Neuronal stem cell (in vitro differentiated cells): ENCODE results near the gene TMEM238L.
A peak's percentile ranks its signal among the peaks of the same experiment; 100 is the strongest.

Experiments used
- DNase-seq: peaks from one replicate; pipeline ENCODE4 v3.0.0-alpha.2; 2013; ENCODE audit warnings: low spot score
- H2AFZ ChIP-seq: one replicate; pipeline ENCODE4 v1.6.1; 2013; ENCODE audit warnings: mild to moderate bottlenecking, low read length, inconsistent platforms
- H2AK5ac ChIP-seq: 2 replicates; pipeline ENCODE4 v1.6.1; 2013; ENCODE audit warnings: low read depth, mild to moderate bottlenecking, inconsistent platforms, low read length, moderate library complexity, mixed read lengths
- H2BK120ac ChIP-seq: 2 replicates; pipeline ENCODE4 v1.6.1; 2013; ENCODE audit warnings: low read depth, mild to moderate bottlenecking, inconsistent platforms, low read length, moderate library complexity, mixed read lengths
- H2BK12ac ChIP-seq: one replicate; pipeline ENCODE4 v1.6.1; 2013; ENCODE audit warnings: low read length, inconsistent platforms
- H2BK15ac ChIP-seq: 2 replicates; pipeline ENCODE4 v1.6.1; 2013; ENCODE audit warnings: mild to moderate bottlenecking, low read length, inconsistent platforms, mixed read lengths
- H2BK5ac ChIP-seq: one replicate; pipeline ENCODE4 v1.6.1; 2013; ENCODE audit warnings: inconsistent platforms, mild to moderate bottlenecking, low read length, moderate library complexity
- H3K14ac ChIP-seq: one replicate; pipeline ENCODE4 v1.6.1; 2013; ENCODE audit warnings: low read length, inconsistent platforms
- H3K18ac ChIP-seq: 2 replicates; pipeline ENCODE4 v1.6.1; 2013; ENCODE audit warnings: low read length, inconsistent platforms
- H3K23ac ChIP-seq: 2 replicates; pipeline ENCODE4 v1.6.1; 2013; ENCODE audit warnings: low read depth, mild to moderate bottlenecking, mixed read lengths, low read length, inconsistent platforms; ENCODE audit not compliant: poor library complexity
- H3K27ac ChIP-seq: replicated peaks from 3 replicates; pipeline ENCODE4 v1.5.1; 2013; ENCODE audit warnings: low read length, inconsistent platforms
- H3K27me3 ChIP-seq, 3 experiments: 2 replicates each; pipeline ENCODE4 v1.6.1; 2013; ENCODE audit warnings: low read length in 3 of 3, mild to moderate bottlenecking in 2 of 3, inconsistent platforms in 1 of 3, low read depth in 1 of 3, mixed read lengths in 1 of 3, moderate library complexity in 1 of 3; ENCODE audit not compliant: control insufficient read depth in 3 of 3, insufficient read depth in 3 of 3
- H3K36me3 ChIP-seq, 2 donors: replicated peaks in 1 of 2; 2 replicates each; pipeline ENCODE4 v1.6.1; 2013; ENCODE audit warnings: low read length in 2 of 2; ENCODE audit not compliant: control insufficient read depth in 2 of 2, insufficient read depth in 2 of 2
- H3K4ac ChIP-seq: 2 replicates; pipeline ENCODE4 v1.6.1; 2013; ENCODE audit warnings: inconsistent platforms, mild to moderate bottlenecking, low read length, moderate library complexity
- H3K4me1 ChIP-seq, 2 donors: 1 replicate in 1 of 2; 2 replicates in 1 of 2; pipeline ENCODE4 v1.6.1; 2013; ENCODE audit warnings: low read length in 2 of 2, low read depth in 1 of 2; ENCODE audit not compliant: control insufficient read depth in 2 of 2, insufficient read depth in 1 of 2
- H3K4me2 ChIP-seq: one replicate; pipeline ENCODE4 v1.6.1; 2013; ENCODE audit warnings: mild to moderate bottlenecking, low read length, inconsistent platforms; ENCODE audit not compliant: insufficient read depth, poor library complexity, severe bottlenecking
- H3K4me3 ChIP-seq, 2 donors: 2 replicates each; pipeline ENCODE4 v1.5.1; 2013; ENCODE audit warnings: low read length in 2 of 2, mild to moderate bottlenecking in 2 of 2, inconsistent platforms in 1 of 2, moderate library complexity in 1 of 2
- H3K79me1 ChIP-seq: one replicate; pipeline ENCODE4 v1.6.1; 2013; ENCODE audit warnings: low read depth, mild to moderate bottlenecking, inconsistent platforms, low read length, moderate library complexity
- H3K9ac ChIP-seq: one replicate; pipeline ENCODE4 v1.6.1; 2013; ENCODE audit warnings: mild to moderate bottlenecking, low read depth, low read length, inconsistent platforms; ENCODE audit not compliant: poor library complexity
- H3K9me3 ChIP-seq, 2 donors: replicated peaks in 1 of 2; 2 replicates each; pipeline versions ENCODE3 to v1.6.1; 2013; ENCODE audit warnings: low read length in 2 of 2, mild to moderate bottlenecking in 2 of 2, inconsistent platforms in 1 of 2, low read depth in 1 of 2, mixed read lengths in 1 of 2, moderate library complexity in 1 of 2; ENCODE audit not compliant: control insufficient read depth in 2 of 2, insufficient read depth in 1 of 2
- H4K8ac ChIP-seq: one replicate; pipeline ENCODE4 v1.6.1; 2013; ENCODE audit warnings: low read depth, mild to moderate bottlenecking, inconsistent platforms, low read length, moderate library complexity
- H4K91ac ChIP-seq: one replicate; pipeline ENCODE4 v1.6.1; 2013; ENCODE audit warnings: low read length, low read depth, mild to moderate bottlenecking, inconsistent platforms; ENCODE audit not compliant: poor library complexity
- WGBS, 2 donors: extraction: QIAGEN DNeasy Blood & Tissue Kit; methylation state at CpG; one replicate each; pipeline ENCODE4 v1.1.7; 2013; ENCODE audit warnings: missing lambda C conversion rate in 2 of 2, mixed read lengths in 1 of 2; ENCODE audit not compliant: insufficient read length in 2 of 2, insufficient replicate concordance in 1 of 2; ENCODE audit errors: extremely low coverage in 2 of 2; 5-methylcytosine and 5-hydroxymethylcytosine counted together

Gene TMEM238L

DNA sequence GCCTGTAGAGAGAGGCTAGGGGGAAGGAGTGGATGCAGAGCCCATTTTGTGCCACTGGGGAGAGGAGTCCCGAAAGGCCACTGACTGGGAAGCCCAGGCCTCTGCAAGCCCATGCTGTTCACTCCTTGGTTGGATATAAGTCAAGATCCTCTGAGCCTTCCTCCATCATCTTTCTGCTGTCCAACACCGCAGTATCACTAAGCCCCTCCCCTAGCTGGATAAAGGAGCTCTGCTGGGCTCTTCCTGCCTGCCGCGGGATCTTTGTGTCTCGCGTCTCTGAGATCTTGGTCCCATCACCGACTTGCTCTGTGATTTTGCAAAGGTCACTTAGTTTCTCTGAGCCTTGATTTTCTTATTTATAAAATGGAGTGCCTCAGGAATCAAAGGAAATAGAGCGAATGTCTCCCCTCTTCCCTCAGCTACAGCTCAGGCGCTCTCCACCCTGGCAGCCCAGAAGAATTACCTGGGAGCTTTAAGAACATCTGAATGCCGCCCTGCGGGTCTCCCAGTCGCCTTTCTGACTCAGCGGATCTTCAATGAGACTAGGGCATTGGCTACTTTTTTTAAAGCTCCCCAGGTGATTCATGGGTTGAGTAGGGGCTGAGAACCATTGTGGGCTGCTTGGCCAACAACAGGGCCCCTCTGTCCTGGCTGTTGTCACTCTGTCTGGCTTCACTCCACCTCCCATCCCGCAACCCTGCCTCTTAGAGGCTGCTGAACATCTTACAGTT lies 48.9 kb downstream of the TMEM238L start:
- H3K79me1 ChIP-seq = no peaks in the 10 kb centered on the region
- no peak overlapping the region for H4K8ac ChIP-seq
- H2AK5ac ChIP-seq = no peak overlapping the region
- H3K4me2 ChIP-seq = peak overlapping the region; percentile 48
- H3K4me3 ChIP-seq = no peak overlapping the region
- DNase-seq = no peak
- no peak overlapping the region for H3K23ac ChIP-seq
- H4K91ac ChIP-seq = no peak overlapping the region
- no peak overlapping the region for H3K9ac ChIP-seq
- H2BK120ac ChIP-seq = no peak overlapping the region
- H2BK5ac ChIP-seq = no peak overlapping the region
- H3K9me3 ChIP-seq = no peaks in the 10 kb centered on the region
- H3K27ac ChIP-seq = no peak overlapping the region
- no peak overlapping the region for H2BK15ac ChIP-seq
- H3K27me3 ChIP-seq = peaks cover 0 to 10% (median 0%) of the 10 kb centered on the region in 3 experiments
- no peak overlapping the region for H3K4ac ChIP-seq
- no peak overlapping the region for H3K18ac ChIP-seq
- WGBS, 2 donors = no CpG with 5 or more reads among the region's 14 CpGs
- no peaks in the 10 kb centered on the region for H3K36me3 ChIP-seq
- H3K14ac ChIP-seq = no peak overlapping the region
- no peak overlapping the region for H2BK12ac ChIP-seq
- H3K4me1 ChIP-seq = peaks cover 2 to 19% of the 10 kb centered on the region in 2 donors
- peak overlapping the region; percentile 79 for H2AFZ ChIP-seq

DNA sequence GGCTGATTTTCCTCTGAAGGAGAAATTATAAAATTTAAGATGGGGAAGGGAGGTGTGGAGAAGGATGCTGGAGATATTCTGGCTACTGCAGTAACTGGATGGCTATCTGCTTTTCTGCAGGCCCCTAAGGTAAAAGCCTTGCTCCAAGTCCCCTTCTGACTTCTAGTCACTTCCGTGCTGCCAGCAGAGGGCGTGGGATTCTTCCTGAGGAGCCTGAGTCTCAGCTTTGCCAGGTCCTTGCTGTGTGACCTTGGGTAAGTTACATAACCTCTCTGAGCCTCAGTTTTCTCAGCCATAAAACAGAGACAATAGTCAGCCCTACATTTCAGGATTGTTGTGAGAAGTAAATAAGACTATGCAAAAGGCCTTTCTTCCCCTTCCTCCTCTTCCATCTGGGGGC lies 49.8 kb downstream of the TMEM238L start:
- Histone ChIP-seq H3K4me2 (no peak overlapping the region), H2AFZ (no peak overlapping the region), H3K18ac (no peak overlapping the region), H2BK15ac (no peak overlapping the region), H3K79me1 (no peaks in the 10 kb centered on the region), H2BK5ac (no peak overlapping the region), H3K14ac (no peak overlapping the region), H4K91ac (no peak overlapping the region), H4K8ac (no peak overlapping the region), H2AK5ac (no peak overlapping the region), H3K4me3 (no peak overlapping the region), H3K36me3 (no peaks in the 10 kb centered on the region), H3K27me3 (peaks cover 0 to 13% (median 0%) of the 10 kb centered on the region in 3 experiments), H3K4ac (no peak overlapping the region), H3K4me1 (peaks cover 2 to 19% of the 10 kb centered on the region in 2 donors), H3K9me3 (no peaks in the 10 kb centered on the region), H3K9ac (no peak overlapping the region), H2BK12ac (no peak overlapping the region), H3K27ac (no peak overlapping the region), H2BK120ac (no peak overlapping the region), H3K23ac (no peak overlapping the region)
- DNase-seq = no peak
- WGBS, 2 donors = no CpG with 5 or more reads among the region's 2 CpGs

GRCh38 chr17:10752696-10753095 lies 51.2 kb downstream of the TMEM238L start:
- Histone ChIP-seq H3K79me1 (no peaks in the 10 kb centered on the region), H3K4me3 (no peak overlapping the region), H4K8ac (no peak overlapping the region), H2BK15ac (no peak overlapping the region), H3K23ac (no peak overlapping the region), H3K4ac (no peak overlapping the region), H2BK5ac (no peak overlapping the region), H3K18ac (no peak overlapping the region), H3K14ac (no peak overlapping the region), H3K9ac (no peak overlapping the region), H3K4me2 (no peak overlapping the region), H2AK5ac (peak overlapping the region; percentile 78), H3K27ac (no peak overlapping the region), H2BK120ac (no peak overlapping the region), H3K9me3 (no peaks in the 10 kb centered on the region), H2BK12ac (no peak overlapping the region), H3K27me3 (peaks cover 0 to 13% (median 0%) of the 10 kb centered on the region in 3 experiments), H3K4me1 (peaks cover 2 to 15% of the 10 kb centered on the region in 2 donors), H4K91ac (no peak overlapping the region), H3K36me3 (no peaks in the 10 kb centered on the region), H2AFZ (no peak overlapping the region)
- DNase-seq = no peak
- no CpG with 5 or more reads among the region's 10 CpGs for WGBS, 2 donors

- H2BK15ac ChIP-seq = no peak overlapping the region
- H2BK12ac ChIP-seq = no peak overlapping the region
- H3K36me3 ChIP-seq = no peaks in the 10 kb centered on the region
- no CpG with 5 or more reads among the region's 3 CpGs for whole genome bisulfite sequencing, 2 donors
- no peak overlapping the region for H3K9ac ChIP-seq
- H2AFZ ChIP-seq = no peak overlapping the region
- no peak overlapping the region for H3K18ac ChIP-seq
- no peak overlapping the region for H3K4me3 ChIP-seq
- no peak overlapping the region for H3K23ac ChIP-seq
- H4K8ac ChIP-seq = no peak overlapping the region
- H2AK5ac ChIP-seq = no peak overlapping the region
- no peak overlapping the region for H3K4me2 ChIP-seq
- H3K4ac ChIP-seq = no peak overlapping the region
- no peak overlapping the region for H3K27ac ChIP-seq
- H4K91ac ChIP-seq = no peak overlapping the region
- H3K14ac ChIP-seq = no peak overlapping the region
- no peaks in the 10 kb centered on the region for H3K9me3 ChIP-seq
- no peak overlapping the region for H2BK120ac ChIP-seq
- no peaks in the 10 kb centered on the region for H3K79me1 ChIP-seq
- H2BK5ac ChIP-seq = no peak overlapping the region
- H3K4me1 ChIP-seq = peaks cover 2 to 10% of the 10 kb centered on the region in 2 donors
- DNase-seq = no peak
- peaks cover 0 to 11% (median 0%) of the 10 kb centered on the region in 3 experiments for H3K27me3 ChIP-seq
Measured at GRCh38 chr17:10751563-10751962, 52.3 kb downstream of the TMEM238L start.
